Activated B cell treated with CpG ODN at 0.5 μM for 24 hours (primary cell): ENCODE data around the gene OR5AC2. TPM values are rescaled to one million over a fixed set of nuclear protein-coding genes. Genes with fewer than 3 reads are reported as not detected.

Source experiments
- ATAC-seq: fragments of 200-7000 bp; cut with Tn5 transposase; one replicate; pipeline ENCODE4 v1.10.0; 2021; ENCODE audit warnings: low read depth, mild to moderate bottlenecking, moderate library complexity
- CTCF ChIA-PET: fragments of 350-600 bp; sonication (Branson Sonifier 250); formaldehyde crosslinking; loops from one replicate; lab custom pipeline; 2021; ENCODE audit warnings: antibody characterized with exemption; lab: Charles Lee
- POLR2A ChIA-PET: fragments of 350-600 bp; sonication (Branson Sonifier 250); formaldehyde crosslinking; loops from one replicate; lab custom pipeline; 2021; ENCODE audit warnings: antibody characterized with exemption; lab: Charles Lee
- DNase-seq: peaks from one replicate; pipeline ENCODE4 v3.0.0; 2022
- H3K27ac Mint-ChIP-seq: one replicate; pipeline ENCODE4 v1.8.0; 2020; ENCODE audit warnings: mixed read lengths
- H3K27me3 Mint-ChIP-seq: one replicate; pipeline ENCODE4 v1.8.0; 2021; ENCODE audit warnings: mixed read lengths
- H3K36me3 Mint-ChIP-seq: one replicate; pipeline ENCODE4 v1.8.0; 2021; ENCODE audit warnings: low read depth, mixed read lengths
- H3K4me1 Mint-ChIP-seq: one replicate; pipeline ENCODE4 v1.8.0; 2021; ENCODE audit warnings: mixed read lengths
- H3K4me3 Mint-ChIP-seq: one replicate; pipeline ENCODE4 v1.8.0; 2020; ENCODE audit warnings: mild to moderate bottlenecking, mixed read lengths
- H3K9me3 Mint-ChIP-seq: one replicate; pipeline ENCODE4 v1.8.0; 2020; ENCODE audit warnings: mixed read lengths
- CTCF ChIP-seq: fragments of 200-600 bp; IDR thresholded peaks from one replicate; pipeline ENCODE4 v1.8.0; 2022; ENCODE audit warnings: antibody characterized with exemption, mild to moderate bottlenecking
- intact Hi-C: fragments of 100-400 bp; cut with micrococcal nuclease; formaldehyde crosslinking; loops from one replicate; pipeline ENCODE4 v1.15.1; 2024
- total RNA-seq: library from RNA; stranded (reverse); gene quantifications from 2 replicates; pipeline ENCODE4 v1.2.3, GENCODE V29; 2022

OR5AC2 gene
- total RNA-seq, 1 donor from 2014 or later: not detected

GRCh38 chr3:98108162-98108561 lies 21.2 kb downstream of the OR5AC2 start:
- intact Hi-C loops: no loop called here
- DNase-seq (no peak), ATAC-seq (no peak)
- CTCF ChIA-PET: no interaction called here
- no peaks in the 10 kb centered on the region for H3K36me3 Mint-ChIP-seq
- no peak for TF ChIP-seq CTCF
- no peak overlapping the region for H3K27ac Mint-ChIP-seq
- POLR2A ChIA-PET: no interaction called here
- H3K4me1 Mint-ChIP-seq: no peaks in the 10 kb centered on the region
- H3K9me3 Mint-ChIP-seq: peaks cover 6% of the 10 kb centered on the region
- no peaks in the 10 kb centered on the region for H3K27me3 Mint-ChIP-seq
- no peak overlapping the region for H3K4me3 Mint-ChIP-seq

GRCh38 chr3:98109807-98110549 lies 23.0 kb downstream of the OR5AC2 start:
- DNase-seq (no peak), ATAC-seq (no peak)
- Mint-ChIP-seq H3K4me3 (no peak overlapping the region), H3K36me3 (no peaks in the 10 kb centered on the region), H3K27ac (no peak overlapping the region), H3K4me1 (no peaks in the 10 kb centered on the region), H3K9me3 (peaks cover 6% of the 10 kb centered on the region), H3K27me3 (no peaks in the 10 kb centered on the region)
- intact Hi-C loops: no loop called here
- CTCF ChIA-PET: no interaction called here
- no peak for TF ChIP-seq CTCF
- POLR2A ChIA-PET: no interaction called here

GRCh38 chr3:98110550-98110908 lies 23.6 kb downstream of the OR5AC2 start:
- peaks cover 9% of the 10 kb centered on the region for H3K9me3 Mint-ChIP-seq
- POLR2A ChIA-PET: no interaction called here
- no peak overlapping the region for H3K27ac Mint-ChIP-seq
- no peak for ATAC-seq
- H3K27me3 Mint-ChIP-seq: no peaks in the 10 kb centered on the region
- H3K4me3 Mint-ChIP-seq: no peak overlapping the region
- no peak for DNase-seq
- CTCF ChIA-PET: no interaction called here
- intact Hi-C loops: no loop called here
- no peak for TF ChIP-seq CTCF
- no peaks in the 10 kb centered on the region for H3K36me3 Mint-ChIP-seq
- no peaks in the 10 kb centered on the region for H3K4me1 Mint-ChIP-seq

- ChIA-PET CTCF (no interaction called here), POLR2A (no interaction called here)
- no peak overlapping the region for H3K4me3 Mint-ChIP-seq
- H3K9me3 Mint-ChIP-seq: peaks cover 18% of the 10 kb centered on the region
- no peak for TF ChIP-seq CTCF
- H3K27me3 Mint-ChIP-seq: no peaks in the 10 kb centered on the region
- no peaks in the 10 kb centered on the region for H3K4me1 Mint-ChIP-seq
- H3K36me3 Mint-ChIP-seq: no peaks in the 10 kb centered on the region
- no peak for DNase-seq
- H3K27ac Mint-ChIP-seq: no peak overlapping the region
- intact Hi-C loops: no loop called here
- no peak for ATAC-seq
Observed at GRCh38 chr3:98114264-98114663, 27.3 kb downstream of the OR5AC2 start.

GRCh38 chr3:98115717-98116116 lies 28.7 kb downstream of the OR5AC2 start:
- intact Hi-C loops: no loop called here
- no peak for TF ChIP-seq CTCF
- H3K9me3 Mint-ChIP-seq: peaks cover 16% of the 10 kb centered on the region
- ChIA-PET CTCF (no interaction called here), POLR2A (no interaction called here)
- H3K4me3 Mint-ChIP-seq: no peak overlapping the region
- no peaks in the 10 kb centered on the region for H3K27me3 Mint-ChIP-seq
- no peak for ATAC-seq
- no peak overlapping the region for H3K27ac Mint-ChIP-seq
- no peak for DNase-seq
- H3K36me3 Mint-ChIP-seq: no peaks in the 10 kb centered on the region
- no peaks in the 10 kb centered on the region for H3K4me1 Mint-ChIP-seq
